Smooth muscle cell of trachea (primary cell): Measurements from ENCODE around the gene INTS4. TPM values are rescaled to one million over a fixed set of nuclear protein-coding genes. Genes with fewer than 3 reads are reported as not detected.

Experiments
- total RNA-seq: library from RNA; depleted of rRNA; stranded (reverse); fragments of >200 nt; gene quantifications from 2 replicates; pipeline ENCODE4 v1.2.1, GENCODE V29; 2014

INTS4 gene
- 46.1 and 47.8 TPM in 2 replicates for total RNA-seq

GRCh38 chr11:77994434-77995362, at the start of gene INTS4:
INTS4 (minus strand) TSS chr11:77994668; CDS start chr11:77994643, 25 bp downstream.

GRCh38 chr11:78022397-78023396, 28.2 kb upstream of the INTS4 start, which contains the start of gene KCTD14:
KCTD14 (minus strand) TSS chr11:78023276; CDS start chr11:78023249, 27 bp downstream.

Other genes with a start within 250 kb of the INTS4 start
- gene RSF1, start 173.9 kb downstream of the INTS4 start, total RNA-seq = 21.8 and 40.9 TPM in 2 replicates
- gene AAMDC, start 173.5 kb downstream of the INTS4 start, total RNA-seq = 18.9 and 38.3 TPM in 2 replicates
- 1.3 and 1.5 TPM in 2 replicates for gene KCTD14, start 28.6 kb upstream of the INTS4 start, total RNA-seq
- 0.15 TPM in 1 of 2 replicates, not detected in the other for gene THRSP, start 69.2 kb upstream of the INTS4 start, total RNA-seq
- gene NDUFC2, start 85.2 kb upstream of the INTS4 start, total RNA-seq = 133 and 158 TPM in 2 replicates
- 26.3 and 34.0 TPM in 2 replicates for gene ALG8, start 145.0 kb upstream of the INTS4 start, total RNA-seq
- 15.9 and 16.9 TPM in 2 replicates for gene KCTD21, start 194.0 kb upstream of the INTS4 start, total RNA-seq
- 18.9 and 19.7 TPM in 2 replicates for gene USP35, start 194.3 kb upstream of the INTS4 start, total RNA-seq